Transverse colon (tissue), 4 donors: ENCODE measurements around the gene KIF1B. TPM values are rescaled to one million over a fixed set of nuclear protein-coding genes. Genes with fewer than 3 reads are reported as not detected.
"Not testable (repeated sequence)": the region's sequence is repeated elsewhere in the genome, so short reads cannot be mapped to it uniquely, and the experiment has no call there.

Experiments used
- DNase-seq: peaks from one replicate; pipeline ENCODE4 v3.0.0-alpha.2; 2019
- H3K27ac ChIP-seq, 4 donors: fragments of 200-600 bp; sonication (generic); 2 replicates each; pipeline ENCODE4 v1.5.1; 2016 to 2018; ENCODE audit warnings: inconsistent platforms in 4 of 4
- H3K27me3 ChIP-seq: fragments of 200-600 bp; sonication (generic); 2 replicates; pipeline ENCODE4 v1.5.1; 2017; ENCODE audit warnings: inconsistent platforms
- H3K36me3 ChIP-seq, 4 donors: fragments of 200-600 bp; sonication (generic); 2 replicates each; pipeline ENCODE4 v1.5.1; 2017 to 2019; ENCODE audit warnings: inconsistent platforms in 4 of 4
- H3K4me1 ChIP-seq, 4 donors: fragments of 200-600 bp; sonication (generic); 2 replicates each; pipeline ENCODE4 v1.5.1; 2017 to 2020; ENCODE audit warnings: inconsistent platforms in 4 of 4
- H3K4me3 ChIP-seq, 4 donors: fragments of 200-600 bp; sonication (generic); 1 replicate in 1 of 4; 2 replicates in 3 of 4; pipeline versions ENCODE4 v1.5.1 to v1.6.1; 2017 to 2019; ENCODE audit warnings: inconsistent platforms in 4 of 4
- H3K9me3 ChIP-seq, 2 donors: fragments of 200-600 bp; sonication (generic); 2 replicates each; pipeline ENCODE4 v1.5.1; 2017 to 2019; ENCODE audit warnings: inconsistent platforms in 2 of 2
- EP300 ChIP-seq: sonication (generic); formaldehyde crosslinking; IDR thresholded peaks from one replicate; pipeline ENCODE4 v1.6.1; 2017; ENCODE audit warnings: antibody characterized with exemption, low read depth
- POLR2A ChIP-seq: fragments of 450-650 bp; IDR thresholded peaks from one replicate; pipeline ENCODE4 v1.6.1; 2016; ENCODE audit warnings: antibody characterized with exemption, mild to moderate bottlenecking, moderate library complexity
- POLR2AphosphoS5 ChIP-seq, 3 donors: sonication (generic); formaldehyde crosslinking; IDR thresholded peaks; one replicate each; pipeline ENCODE4 v1.6.1; 2016; ENCODE audit warnings: antibody characterized with exemption in 3 of 3
- WGBS, 2 donors: methylation state at CpG; one replicate each; pipeline ENCODE4 v1.1.5; 2018; ENCODE audit warnings: low coverage in 1 of 2; 5-methylcytosine and 5-hydroxymethylcytosine counted together
- in situ Hi-C, 4 donors: fragments of 200-750 bp; cut with MboI; loops; one replicate each; pipeline versions ENCODE4 v1.15.0 to v1.15.1; 2017; ENCODE audit warnings: low sequenced_read_pairs in 3 of 4, low pct_ligation_motif_present in 1 of 4, low pct_unique_long_range_greater_than_20kb in 1 of 4
- intact Hi-C: fragments of 100-400 bp; cut with DNase I; formaldehyde crosslinking; loops from one replicate; pipeline ENCODE4 v1.15.1; 2023; ENCODE audit warnings: low total_unique reads
- total RNA-seq, 4 donors: library from RNA; depleted of rRNA; stranded (reverse); fragments of >200 nt; gene quantifications; one replicate each; pipeline ENCODE4 v1.1.0, GENCODE V29; 2016
- TF ChIP-seq, protein P1 (sequence below), 5 experiments: fragments of 200-600 bp in 3 of 5; fragments of 450-650 bp in 2 of 5; sonication (generic) in 3 of 5; IDR thresholded peaks; 1 replicate in 2 of 5; 2 replicates in 3 of 5; pipeline ENCODE4 v1.5.1; 2016 to 2017; ENCODE audit warnings: antibody characterized with exemption in 5 of 5, inconsistent platforms in 3 of 5, mild to moderate bottlenecking in 2 of 5, moderate library complexity in 1 of 5

Gene KIF1B
- total RNA-seq, 4 donors from 2014 or later: 50.9 to 87.9 (median 71.4) TPM

DNA sequence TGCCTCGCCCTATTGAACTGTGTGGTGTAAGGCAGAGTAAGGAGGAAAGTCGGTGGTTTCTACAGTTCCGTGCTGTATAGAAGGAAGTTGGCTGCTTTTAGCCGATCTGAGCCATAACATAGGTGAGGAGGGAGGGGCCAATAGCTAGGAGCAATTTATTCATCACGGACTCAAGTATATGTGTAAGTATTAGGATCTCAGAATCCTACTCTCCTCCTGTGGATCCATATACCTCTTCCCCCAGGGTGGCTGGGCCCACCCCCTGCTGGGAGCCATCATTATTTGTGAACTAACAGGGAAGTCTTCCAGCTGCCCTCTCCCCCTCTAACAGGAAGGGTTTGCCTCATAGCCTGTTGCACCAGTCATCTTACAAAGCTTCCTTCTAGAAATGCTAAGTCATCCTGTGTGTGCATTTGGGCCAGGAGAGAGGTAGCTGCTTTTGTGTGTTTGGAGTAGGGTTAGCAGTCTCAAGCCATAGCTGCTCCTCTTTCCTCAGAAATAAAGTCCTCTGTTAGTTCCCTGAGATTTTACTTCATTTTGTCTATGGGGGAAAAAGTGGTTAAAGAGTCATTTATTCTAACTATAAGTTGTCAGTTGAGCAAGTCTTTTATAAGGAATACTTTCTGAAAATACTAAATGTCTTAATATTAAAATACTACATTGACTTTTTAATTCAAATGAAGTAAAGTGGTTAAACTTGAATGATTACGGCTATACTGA, 205.0 kb downstream of the KIF1B start:
- WGBS, 2 donors: 50 to 72% methylated on average over 5 to 6 of the region's 6 CpGs
- peak; percentile 15 for DNase-seq
- Histone ChIP-seq H3K4me3 (no peak overlapping the region), H3K27me3 (no peaks in the 10 kb centered on the region), H3K4me1 (no peaks in the 10 kb centered on the region), H3K36me3 (peaks cover 0 to 60% (median 31%) of the 10 kb centered on the region in 4 donors), H3K27ac (peak overlapping the region; percentile 25 to 56 (median 51)), H3K9me3 (no peaks in the 10 kb centered on the region)
- TF ChIP-seq, protein P1, sequence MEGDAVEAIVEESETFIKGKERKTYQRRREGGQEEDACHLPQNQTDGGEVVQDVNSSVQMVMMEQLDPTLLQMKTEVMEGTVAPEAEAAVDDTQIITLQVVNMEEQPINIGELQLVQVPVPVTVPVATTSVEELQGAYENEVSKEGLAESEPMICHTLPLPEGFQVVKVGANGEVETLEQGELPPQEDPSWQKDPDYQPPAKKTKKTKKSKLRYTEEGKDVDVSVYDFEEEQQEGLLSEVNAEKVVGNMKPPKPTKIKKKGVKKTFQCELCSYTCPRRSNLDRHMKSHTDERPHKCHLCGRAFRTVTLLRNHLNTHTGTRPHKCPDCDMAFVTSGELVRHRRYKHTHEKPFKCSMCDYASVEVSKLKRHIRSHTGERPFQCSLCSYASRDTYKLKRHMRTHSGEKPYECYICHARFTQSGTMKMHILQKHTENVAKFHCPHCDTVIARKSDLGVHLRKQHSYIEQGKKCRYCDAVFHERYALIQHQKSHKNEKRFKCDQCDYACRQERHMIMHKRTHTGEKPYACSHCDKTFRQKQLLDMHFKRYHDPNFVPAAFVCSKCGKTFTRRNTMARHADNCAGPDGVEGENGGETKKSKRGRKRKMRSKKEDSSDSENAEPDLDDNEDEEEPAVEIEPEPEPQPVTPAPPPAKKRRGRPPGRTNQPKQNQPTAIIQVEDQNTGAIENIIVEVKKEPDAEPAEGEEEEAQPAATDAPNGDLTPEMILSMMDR (IDR thresholded peaks at IDR 0.05): no peak
- TF ChIP-seq POLR2AphosphoS5 (IDR thresholded peaks at IDR 0.05): peak in 1 of 3 donors; percentile 12
- in situ Hi-C loops (no loop called here), intact Hi-C loops (no loop called here)

- 88 to 97% methylated on average over 1 of the region's 1 CpG for WGBS, 2 donors
- H3K36me3 ChIP-seq: peaks cover 0 to 54% (median 30%) of the 10 kb centered on the region in 4 donors
- DNase-seq, intact Hi-C loops, H3K27me3 ChIP-seq, H3K4me1 ChIP-seq, H3K9me3 ChIP-seq, in situ Hi-C loops, H3K4me3 ChIP-seq: not testable (repeated sequence)
- peak overlapping the region in 1 of 4 donors; percentile 54 for H3K27ac ChIP-seq
Observed at GRCh38 chr1:10415967-10416366, 205.6 kb downstream of the KIF1B start.

DNA sequence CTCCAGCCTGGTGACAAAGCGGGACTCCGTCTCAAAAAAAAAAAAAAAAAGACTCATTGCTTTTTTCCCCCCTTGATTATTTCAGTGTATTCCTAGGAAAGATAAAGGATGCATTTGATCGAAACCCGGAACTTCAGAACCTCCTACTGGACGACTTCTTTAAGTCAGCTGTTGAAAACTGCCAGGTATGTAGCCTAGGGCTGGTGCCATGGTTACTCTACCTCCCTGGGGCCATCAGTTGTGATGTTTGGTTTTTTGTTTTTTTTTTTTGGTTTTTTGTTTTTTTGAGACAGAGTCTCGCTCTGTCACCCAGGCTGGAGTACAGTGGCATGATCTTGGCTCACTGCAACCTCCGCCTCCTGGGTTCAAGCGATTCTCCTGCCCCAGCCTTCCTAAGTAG, 208.4 kb downstream of the KIF1B start:
- intact Hi-C loops, in situ Hi-C loops, H3K27me3 ChIP-seq, H3K9me3 ChIP-seq, H3K27ac ChIP-seq, DNase-seq, H3K4me1 ChIP-seq, H3K4me3 ChIP-seq: not testable (repeated sequence)
- WGBS, 2 donors: 93 to 100% methylated on average over 5 to 8 of the region's 8 CpGs
- peaks cover 0 to 34% (median 17%) of the 10 kb centered on the region in 4 donors for H3K36me3 ChIP-seq

DNA sequence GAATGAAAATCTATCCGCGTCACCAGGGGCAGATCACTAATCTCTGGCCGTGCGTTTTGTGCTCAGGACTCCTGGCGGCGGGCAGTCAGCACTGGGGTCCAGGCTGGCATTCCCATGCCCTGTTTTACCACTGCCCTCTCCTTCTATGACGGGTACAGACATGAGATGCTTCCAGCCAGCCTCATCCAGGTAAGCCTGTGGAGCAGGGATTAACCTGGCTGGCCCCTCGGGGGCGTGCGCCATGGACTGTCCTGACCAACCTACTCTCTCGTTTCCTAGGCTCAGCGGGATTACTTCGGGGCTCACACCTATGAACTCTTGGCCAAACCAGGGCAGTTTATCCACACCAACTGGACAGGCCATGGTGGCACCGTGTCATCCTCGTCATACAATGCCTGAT, 209.0 kb downstream of the KIF1B start:
- Histone ChIP-seq H3K9me3 (no peaks in the 10 kb centered on the region), H3K36me3 (peaks cover 0 to 33% (median 16%) of the 10 kb centered on the region in 4 donors), H3K4me1 (no peaks in the 10 kb centered on the region), H3K27ac (no peak overlapping the region), H3K27me3 (no peaks in the 10 kb centered on the region), H3K4me3 (no peak overlapping the region)
- DNase-seq: no peak
- in situ Hi-C loops: no loop called here
- TF ChIP-seq POLR2AphosphoS5 (IDR thresholded peaks at IDR 0.05) (no peak), EP300 (no peak), POLR2A (no peak)
- TF ChIP-seq, protein P1 (IDR thresholded peaks at IDR 0.05): no peak
- intact Hi-C loops: no loop called here
- 93 to 97% methylated on average over 6 to 15 of the region's 15 CpGs for WGBS, 2 donors

GRCh38 chr1:10421637-10422036, 211.3 kb downstream of the KIF1B start:
- TF ChIP-seq EP300 (no peak), POLR2A (no peak), POLR2AphosphoS5 (IDR thresholded peaks at IDR 0.05) (no peak)
- TF ChIP-seq, protein P1 (IDR thresholded peaks at IDR 0.05): no peak
- H3K9me3 ChIP-seq: no peaks in the 10 kb centered on the region
- no peak overlapping the region for H3K4me3 ChIP-seq
- 97% methylated on average over 5 of the region's 5 CpGs; no CpG with 5 or more reads in 1 of the 2 donors for WGBS, 2 donors
- no peak overlapping the region for H3K27ac ChIP-seq
- no peaks in the 10 kb centered on the region for H3K27me3 ChIP-seq
- in situ Hi-C loops (loop anchor here in 1 of 4 donors (10.0 kb wide), 1 partner anchor 47 kb away; no protein-coding TSS in a partner anchor), intact Hi-C loops (no loop called here)
- H3K4me1 ChIP-seq: no peaks in the 10 kb centered on the region
- DNase-seq: no peak
- H3K36me3 ChIP-seq: peaks cover 0 to 33% (median 16%) of the 10 kb centered on the region in 4 donors
